G401 (cell line): ENCODE results near the gene ARMH4. TPM values are rescaled to one million over a fixed set of nuclear protein-coding genes. Genes with fewer than 3 reads are reported as not detected.

ENCODE experiments used
- DNase-seq: peaks from one replicate; pipeline ENCODE4 v3.0.0-alpha.2; 2015; ENCODE audit warnings: low spot score
- in situ Hi-C: cut with HindIII; loops from 2 replicates; pipeline ENCODE4 v1.10.0; 2016; ENCODE audit warnings: low sequenced_read_pairs, mixed read lengths
- total RNA-seq: library from RNA; depleted of rRNA; stranded (reverse); fragments of >200 nt; shearing (Covaris generic); gene quantifications from 2 replicates; pipeline ENCODE4 v1.2.3, GENCODE V29; 2014

The ARMH4 gene
- total RNA-seq, 1 experiment from 2014 or later, result 3.7 TPM

DNA sequence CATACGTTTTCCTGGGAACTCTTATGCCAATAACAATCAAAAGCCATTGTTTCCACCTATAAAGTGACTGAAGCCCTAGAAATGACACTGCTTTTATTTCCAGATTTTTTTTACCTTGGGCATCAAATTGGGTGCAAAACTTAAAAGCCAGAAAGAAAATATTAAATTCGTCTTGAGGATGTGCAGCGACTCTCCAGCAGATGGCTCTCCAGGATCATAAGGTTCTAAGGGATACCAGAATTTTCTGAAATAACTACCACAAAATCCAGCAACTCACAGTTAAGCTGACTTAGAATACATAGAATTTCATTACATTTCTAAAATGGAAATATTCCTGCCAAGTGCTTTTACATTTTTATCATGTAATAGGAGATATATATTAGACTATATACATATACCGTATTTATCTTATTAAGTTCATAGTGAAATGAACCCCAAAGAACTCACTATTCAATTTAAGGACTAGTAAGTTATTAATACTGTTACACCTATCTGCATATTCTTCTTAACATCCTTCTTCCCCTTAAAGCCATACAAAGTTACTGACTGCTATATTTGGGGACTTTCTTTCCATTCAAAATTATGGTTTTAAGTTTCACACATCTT lies 44.0 kb downstream of the ARMH4 start:
- peak; percentile 81 for DNase-seq
- in situ Hi-C loops, result no loop called here

DNA sequence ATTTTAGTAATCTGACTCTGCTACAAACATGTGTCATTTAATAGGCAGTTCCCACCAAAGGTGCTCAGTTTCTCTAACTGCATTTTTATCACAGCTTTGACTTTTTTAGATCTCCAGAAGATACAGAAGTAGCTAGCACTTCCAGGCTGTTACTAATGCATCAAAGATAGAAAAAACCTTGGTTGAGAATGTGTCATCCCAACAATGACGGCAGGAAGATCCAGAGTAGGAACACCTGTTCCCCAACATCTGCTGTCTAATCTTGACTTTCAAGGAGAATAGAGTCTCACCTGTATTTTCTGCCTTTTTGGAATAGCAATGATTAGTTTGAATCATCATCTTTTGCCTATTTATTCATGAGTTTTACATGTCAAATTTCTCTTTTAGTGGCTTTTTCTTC lies 45.0 kb downstream of the ARMH4 start:
- no peak for DNase-seq
- in situ Hi-C loops, result no loop called here

DNA sequence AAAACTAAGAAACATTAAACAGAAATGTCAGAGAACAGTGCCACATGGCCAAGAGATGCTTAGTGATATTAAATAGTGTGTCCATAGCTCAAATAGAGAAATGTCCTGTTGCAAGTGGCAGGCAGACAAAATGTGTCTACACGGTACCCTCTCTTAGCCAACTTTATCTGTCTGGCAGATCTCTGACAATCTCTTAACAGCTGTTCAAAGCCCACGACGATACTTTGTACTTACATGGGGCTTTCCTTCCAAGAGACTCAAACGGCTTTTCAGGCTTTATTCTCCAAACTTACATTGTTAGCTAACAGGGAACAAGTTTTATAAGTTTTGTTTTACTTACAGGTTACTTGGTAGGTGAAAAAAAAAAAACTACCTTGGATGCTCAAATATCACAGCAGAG lies 45.6 kb downstream of the ARMH4 start:
- in situ Hi-C loops, result no loop called here
- DNase-seq, result no peak

DNA sequence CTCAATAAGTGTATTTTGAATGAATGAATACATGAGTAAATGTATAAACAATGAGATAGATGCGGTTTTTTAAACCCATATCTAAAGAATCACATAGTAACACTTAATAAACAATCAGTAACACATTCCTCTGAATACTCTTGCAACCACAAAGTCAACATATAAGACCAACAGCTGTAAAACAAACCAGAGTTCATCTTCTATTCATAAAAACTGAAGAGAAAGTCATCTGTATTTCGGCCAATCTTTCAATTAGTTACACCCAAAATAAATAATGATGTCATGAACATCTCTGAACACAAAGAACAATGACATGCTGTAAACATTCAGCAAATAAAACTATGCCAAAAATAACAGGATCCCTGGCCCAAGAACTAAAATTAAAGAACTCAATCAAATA lies 47.2 kb downstream of the ARMH4 start:
- in situ Hi-C loops, result no loop called here
- no peak for DNase-seq

DNA sequence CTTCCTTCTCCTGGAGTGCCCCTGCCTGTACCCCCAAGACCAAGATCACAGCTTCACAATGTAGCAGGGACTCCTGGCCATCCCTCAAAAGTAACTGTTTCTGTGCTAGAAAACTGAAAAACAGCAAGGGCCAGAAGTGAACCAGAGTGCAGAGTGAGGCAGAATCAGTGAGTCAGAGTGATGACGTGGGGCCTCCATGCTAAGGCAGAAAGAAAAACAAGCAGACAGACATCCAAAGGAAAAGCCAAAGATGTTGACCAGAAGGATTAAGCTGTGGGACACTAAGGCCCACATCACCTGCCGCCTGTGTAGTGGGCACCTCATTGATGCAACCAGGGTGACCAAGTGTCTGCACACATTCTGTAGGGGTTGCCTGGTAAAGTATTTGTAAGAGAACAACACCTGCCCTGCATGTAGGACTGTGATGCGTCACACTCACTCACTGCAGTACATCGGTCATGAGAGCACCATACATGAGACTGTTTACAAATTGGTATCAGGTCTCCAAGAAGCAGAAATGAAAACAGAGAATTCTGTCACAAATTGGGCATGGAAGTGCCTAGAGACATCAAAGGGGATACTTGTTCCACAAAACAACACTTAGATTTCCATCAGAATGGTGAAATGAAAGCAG lies 51.2 kb downstream of the ARMH4 start:
- in situ Hi-C loops, result no loop called here

DNA sequence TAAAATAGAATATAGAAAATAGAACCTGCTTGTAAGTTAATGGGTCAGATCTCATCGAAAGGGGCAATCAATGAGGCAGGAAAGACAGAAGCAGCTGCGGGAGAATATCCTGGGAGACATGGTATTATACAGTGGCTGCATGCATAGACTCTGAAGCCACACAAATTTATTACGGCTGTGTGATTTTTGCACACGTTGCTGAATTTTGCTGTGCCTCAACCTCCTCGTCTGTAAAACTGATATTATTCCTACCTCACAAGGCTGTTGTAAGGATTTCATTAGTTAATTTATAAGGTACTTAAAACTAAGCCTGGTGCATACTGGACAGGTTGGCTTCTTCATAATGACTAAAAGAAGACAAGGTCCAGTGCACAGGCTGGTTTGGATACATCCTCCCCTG lies 52.3 kb downstream of the ARMH4 start:
- no peak for DNase-seq
- in situ Hi-C loops, result no loop called here

More for the DNA sequence above, 51.2 kb downstream of the ARMH4 start:
- no peak for DNase-seq

DNA sequence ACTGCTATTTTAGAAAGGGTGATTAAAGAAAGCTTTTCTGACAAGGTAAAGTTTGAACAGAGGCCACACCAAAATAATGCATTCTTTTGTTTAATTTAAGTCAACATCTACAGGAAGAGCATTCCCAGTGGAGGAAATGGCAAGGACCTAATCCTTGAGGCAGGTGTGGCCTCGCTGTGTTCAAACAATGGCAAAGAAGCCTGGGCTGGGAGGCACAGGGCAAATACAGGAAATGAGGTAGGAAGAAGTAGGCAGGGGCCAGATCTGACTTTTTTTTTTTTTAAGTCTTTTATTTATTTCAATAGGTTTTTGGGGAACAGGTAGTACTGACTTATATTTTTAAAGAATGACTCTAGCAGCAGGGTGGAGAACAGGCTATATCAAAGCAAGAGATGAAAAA lies 53.5 kb downstream of the ARMH4 start:
- no peak for DNase-seq
- in situ Hi-C loops, result no loop called here

DNA sequence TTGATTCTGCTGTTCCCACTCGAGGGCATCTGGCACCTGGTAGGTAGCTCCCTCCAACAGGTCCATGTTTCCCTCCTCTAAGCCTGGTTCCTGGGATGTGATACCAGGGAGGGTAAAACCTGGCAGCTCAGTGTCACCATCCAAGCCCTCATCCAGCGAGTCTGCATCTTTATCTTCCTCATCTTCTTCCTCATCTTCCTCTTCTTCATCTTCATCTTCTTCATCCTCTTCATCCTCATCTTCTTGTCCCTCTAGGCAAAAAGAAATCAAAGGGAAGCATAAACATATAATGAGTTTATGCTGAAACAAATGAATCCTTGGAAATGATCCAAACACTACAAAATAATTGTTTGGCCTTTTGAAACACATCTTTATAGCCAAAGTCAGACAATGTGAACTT lies 55.3 kb downstream of the ARMH4 start:
- no peak for DNase-seq
- in situ Hi-C loops, result no loop called here

DNA sequence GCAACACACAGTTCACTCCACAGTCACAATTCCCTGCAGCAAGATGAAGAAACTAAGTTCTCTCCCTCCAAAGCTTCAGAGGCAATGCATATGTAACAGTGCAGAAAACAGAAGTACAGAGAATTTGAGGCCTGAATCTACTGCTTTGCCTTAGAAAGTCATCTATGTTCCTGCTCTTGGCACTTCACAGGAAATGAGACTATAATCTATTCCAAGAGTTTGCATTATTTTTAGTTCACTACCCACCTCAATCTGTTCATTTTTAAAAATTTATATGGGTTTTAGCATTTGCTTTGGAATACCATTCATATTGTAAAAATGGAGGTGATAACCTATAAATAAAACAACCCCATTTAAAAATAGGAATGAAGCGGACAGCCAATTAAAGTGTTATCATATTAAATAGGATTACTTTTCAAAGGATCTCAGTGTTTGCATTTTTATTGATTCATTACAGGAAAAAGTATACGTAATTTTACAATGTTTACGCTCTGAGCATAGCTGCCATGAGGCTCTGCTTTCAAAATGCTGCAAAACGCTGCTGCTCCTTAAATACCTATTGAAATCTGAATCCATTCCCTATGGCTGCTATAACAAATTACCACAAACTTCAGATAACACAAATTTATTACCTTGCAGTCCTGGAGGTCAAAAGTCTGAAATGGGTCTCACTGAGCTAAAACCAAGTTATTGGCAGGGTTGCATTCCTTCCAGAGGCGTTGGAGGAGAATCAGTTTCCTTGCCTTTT lies 60.0 kb downstream of the ARMH4 start:
- in situ Hi-C loops, result no loop called here
- DNase-seq, result no peak

DNA sequence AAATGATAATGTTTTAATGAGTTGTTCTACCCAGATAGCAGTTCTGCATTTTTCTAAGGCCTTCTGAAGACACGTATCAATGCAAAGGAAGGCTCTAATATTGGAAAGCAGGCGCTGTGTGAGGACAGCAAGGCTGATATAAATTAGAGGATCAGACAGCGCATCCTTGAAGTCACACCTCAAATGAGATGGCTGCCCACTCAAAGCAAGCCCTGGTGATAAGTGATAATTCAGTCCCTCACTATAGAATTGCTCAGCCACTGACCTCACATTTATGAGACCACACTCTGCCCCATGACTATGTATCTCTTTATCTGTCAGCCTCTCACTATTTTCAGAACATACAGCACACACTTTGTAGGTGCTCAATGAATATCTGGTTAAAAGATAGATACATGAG lies 62.4 kb downstream of the ARMH4 start:
- in situ Hi-C loops, result no loop called here
- no peak for DNase-seq

DNA sequence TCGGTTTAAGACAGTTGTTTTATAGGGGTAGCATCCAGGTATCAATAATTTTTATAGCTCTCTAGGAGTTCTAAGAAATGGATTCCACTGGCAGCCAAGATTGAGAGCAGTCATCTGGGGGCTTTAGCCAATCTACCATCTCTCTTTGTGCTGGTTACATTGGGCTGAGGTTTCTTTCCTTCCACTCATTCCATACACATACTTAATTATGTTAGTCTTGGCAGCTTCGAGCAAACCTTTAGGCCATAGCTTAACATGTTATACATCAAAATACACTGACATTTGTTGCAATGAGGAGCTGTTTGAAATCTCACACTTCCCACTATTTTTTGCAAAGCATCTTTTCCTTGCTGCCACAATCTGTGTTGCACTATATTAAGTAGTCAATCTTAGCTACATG lies 63.1 kb downstream of the ARMH4 start:
- in situ Hi-C loops, result no loop called here
- DNase-seq, result no peak

DNA sequence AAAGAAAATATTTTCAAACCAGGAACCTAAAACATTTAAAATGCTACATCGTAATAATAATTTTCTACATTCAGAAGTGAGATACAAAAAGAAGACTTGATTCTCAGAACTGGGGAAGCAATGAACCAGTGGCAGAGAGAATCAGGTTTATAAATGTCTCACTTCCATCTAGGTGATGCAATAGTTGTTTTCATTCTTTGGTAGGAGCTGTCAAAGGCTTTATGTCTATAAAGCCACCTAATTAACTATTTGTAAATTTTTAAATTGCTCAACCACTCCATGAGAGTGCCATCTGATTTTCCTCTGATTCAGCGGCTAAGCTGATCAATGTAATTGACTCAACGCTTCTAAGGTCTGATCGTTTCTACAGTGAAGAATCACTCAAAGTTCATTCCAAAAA lies 66.1 kb downstream of the ARMH4 start:
- in situ Hi-C loops, result no loop called here

DNA sequence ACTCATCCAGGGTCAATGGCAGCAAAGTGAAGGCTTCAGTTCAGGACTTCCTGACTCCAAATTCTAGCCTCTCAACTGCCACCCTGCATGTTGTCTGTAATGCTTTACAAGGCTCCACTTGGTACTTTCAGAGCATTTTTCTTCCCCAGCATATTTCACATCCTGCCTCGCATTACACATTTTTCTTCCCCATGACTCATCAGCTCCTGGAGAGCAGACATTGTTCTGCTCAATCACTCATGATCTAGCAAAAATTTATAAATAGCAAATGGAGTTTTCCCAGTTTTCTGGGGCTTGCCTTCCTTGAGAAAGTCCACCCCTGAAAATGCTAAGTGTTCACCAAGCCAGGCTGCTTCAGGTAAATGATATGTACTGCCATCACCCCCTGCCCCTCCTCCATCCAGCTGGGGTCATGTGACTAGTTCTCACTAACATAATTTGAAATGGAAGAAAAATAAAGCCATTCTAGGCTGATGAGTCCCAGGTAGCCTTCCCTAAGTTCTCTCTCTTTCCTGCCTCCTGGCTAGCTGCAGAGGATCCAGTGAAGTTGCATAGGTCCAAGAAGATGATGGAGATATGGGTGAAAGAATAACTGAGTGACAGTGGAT lies 69.4 kb downstream of the ARMH4 start:
- in situ Hi-C loops, result no loop called here

More for the DNA sequence above, 66.1 kb downstream of the ARMH4 start:
- DNase-seq, result no peak

DNA sequence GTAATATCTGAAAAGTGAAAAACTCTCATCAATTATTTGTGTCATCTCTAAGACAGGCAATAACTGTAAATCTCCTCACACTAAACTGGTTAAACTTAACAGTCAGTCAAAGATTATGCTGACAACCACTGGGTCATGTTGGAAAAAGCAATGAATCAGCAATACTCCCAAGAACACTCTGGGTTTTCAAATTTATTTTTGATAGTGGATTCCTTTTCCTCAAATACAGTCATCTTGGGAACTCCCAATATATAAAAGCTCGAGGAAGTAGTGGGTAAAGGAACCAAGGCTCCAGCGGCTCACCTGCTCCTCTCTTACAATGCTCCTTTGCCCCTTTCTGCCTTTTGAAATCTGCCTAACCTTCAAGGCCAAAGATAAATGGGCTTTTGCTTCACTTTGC lies 70.0 kb downstream of the ARMH4 start:
- DNase-seq, result no peak
- in situ Hi-C loops, result no loop called here

More for the DNA sequence above, 69.4 kb downstream of the ARMH4 start:
- no peak for DNase-seq

DNA sequence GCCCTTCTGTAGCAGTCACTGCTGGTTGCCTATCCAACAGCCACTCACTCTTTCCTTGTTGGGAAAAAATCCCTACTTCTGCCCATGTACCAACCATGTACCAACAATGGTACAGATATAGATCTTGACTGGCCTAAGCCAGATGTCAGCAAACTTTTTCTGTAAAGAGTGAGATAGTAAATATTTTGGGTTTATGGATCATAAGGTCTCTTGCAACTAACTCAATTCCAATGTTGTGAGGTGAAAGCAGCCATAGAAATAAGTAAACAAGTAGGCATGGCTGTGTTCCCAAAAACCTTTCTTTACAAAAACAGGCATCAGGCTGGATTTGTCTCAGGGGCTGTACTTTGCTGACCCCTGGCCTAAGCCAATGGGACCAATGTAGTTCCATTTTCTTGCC lies 73.5 kb downstream of the ARMH4 start:
- in situ Hi-C loops, result no loop called here
- no peak for DNase-seq

DNA sequence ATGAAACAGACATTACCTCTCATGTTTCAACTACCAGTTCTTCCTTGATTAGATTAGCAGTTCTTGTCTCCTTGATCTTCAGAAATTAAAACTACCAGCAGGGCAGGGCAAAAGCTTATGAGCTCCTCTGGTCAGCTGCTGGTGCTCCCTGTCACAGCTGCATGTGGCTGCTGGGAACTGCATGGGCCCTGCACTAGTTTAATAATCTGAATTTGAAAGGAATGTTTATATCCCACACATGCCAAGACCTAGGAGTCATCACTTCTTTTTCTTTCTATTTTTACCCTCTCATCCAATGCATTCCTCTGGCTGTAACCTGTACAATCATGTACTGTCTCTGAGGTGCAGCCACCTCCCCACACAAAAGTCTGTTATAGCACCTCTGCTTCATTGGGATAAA lies 73.9 kb downstream of the ARMH4 start:
- in situ Hi-C loops, result no loop called here
- no peak for DNase-seq

DNA sequence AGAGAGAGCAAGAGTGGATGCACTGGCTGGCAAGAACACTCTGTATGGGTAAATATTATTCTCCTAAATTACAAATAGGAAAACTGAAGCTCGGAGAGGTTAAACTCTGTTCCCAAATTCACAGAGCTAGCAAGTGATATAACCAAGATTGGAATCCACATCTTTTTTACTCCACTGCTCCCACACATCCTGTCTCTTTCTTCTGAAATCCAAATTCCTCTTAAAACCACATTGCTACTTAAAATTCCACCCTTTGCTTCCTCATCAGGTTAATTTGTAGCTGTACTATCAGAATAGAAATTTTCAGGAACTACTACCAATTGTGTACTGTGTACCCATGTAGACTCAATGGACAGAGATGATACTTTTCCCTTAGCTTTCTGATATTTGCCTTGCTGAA lies 74.4 kb downstream of the ARMH4 start:
- DNase-seq, result no peak
- in situ Hi-C loops, result no loop called here

DNA sequence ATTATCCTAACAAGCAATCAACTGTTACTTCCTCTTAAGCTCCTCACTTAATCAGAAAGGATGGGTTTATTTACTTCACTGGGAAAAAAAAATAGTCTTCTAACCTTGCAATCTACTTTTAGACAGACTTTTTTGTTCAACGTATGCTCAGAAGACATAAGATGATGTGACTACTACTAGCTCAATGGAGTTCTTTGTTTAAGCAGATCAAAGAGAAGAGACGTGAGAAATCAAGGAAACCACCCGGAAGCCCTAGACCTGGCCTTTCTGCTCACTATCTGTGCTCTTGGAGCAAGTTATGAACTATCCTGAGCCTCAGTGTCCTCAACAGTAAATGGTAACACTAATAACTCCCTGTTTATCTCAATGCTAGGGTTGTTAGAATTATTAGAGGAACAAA lies 78.5 kb downstream of the ARMH4 start:
- DNase-seq, result no peak
- in situ Hi-C loops, result no loop called here

DNA sequence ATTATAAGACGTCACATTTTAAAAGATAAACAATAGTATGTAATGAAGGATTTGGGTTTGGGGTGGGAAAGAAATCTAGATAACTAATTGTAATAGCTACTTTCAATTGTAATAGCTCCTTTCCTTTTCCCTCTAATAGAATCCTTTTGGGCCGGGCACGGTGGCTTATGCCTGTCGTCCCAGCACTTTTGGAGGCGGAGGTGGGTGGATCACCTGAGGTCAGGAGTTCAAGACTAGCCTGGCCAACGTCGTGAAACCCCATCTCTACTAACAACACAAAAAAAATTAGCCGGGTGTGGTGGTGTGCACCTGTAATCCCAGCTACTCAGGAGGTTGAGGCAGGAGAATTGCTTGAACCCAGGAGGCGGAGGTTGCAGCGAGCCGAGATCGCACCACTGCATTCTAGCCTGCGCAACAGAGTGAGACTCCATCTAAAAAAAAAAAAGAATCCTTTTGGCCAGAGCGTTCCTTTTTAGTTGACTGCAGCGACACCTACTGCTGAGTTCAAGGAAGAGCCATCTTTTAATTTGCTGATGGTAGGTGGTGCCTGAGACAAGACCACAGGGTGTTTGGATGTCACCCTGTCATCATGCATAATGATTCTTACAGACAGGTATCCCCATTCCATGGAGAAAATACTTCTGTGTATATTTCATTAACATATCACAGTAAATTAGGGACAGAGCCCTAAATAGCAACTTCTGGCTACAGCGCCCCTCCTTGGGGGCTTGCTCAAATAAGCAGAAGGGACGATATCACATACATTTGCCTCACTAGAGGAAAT lies 79.5 kb downstream of the ARMH4 start:
- in situ Hi-C loops, result no loop called here
- peak; percentile 83 for DNase-seq

DNA sequence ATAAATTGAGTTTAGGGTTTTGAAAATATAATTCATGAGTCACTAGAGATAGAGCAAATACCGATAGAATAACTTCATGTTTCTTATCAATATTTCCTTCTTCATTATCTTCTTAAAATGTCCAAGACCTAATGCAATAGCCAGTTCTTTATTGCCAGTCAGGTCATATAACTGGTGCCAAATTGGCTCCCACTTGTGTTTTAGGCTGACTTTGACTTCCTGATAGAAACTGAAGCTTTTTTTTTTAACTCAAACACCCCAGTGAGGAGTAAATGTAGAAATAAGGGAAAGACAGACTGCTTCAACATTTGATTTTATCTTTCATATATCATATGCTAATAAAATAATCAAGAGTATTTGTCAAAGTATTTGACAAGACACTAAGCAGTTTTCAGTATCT lies 80.7 kb downstream of the ARMH4 start:
- no peak for DNase-seq
- in situ Hi-C loops, result no loop called here
